Measurements from ENCODE around the gene RAB35.

DNA sequence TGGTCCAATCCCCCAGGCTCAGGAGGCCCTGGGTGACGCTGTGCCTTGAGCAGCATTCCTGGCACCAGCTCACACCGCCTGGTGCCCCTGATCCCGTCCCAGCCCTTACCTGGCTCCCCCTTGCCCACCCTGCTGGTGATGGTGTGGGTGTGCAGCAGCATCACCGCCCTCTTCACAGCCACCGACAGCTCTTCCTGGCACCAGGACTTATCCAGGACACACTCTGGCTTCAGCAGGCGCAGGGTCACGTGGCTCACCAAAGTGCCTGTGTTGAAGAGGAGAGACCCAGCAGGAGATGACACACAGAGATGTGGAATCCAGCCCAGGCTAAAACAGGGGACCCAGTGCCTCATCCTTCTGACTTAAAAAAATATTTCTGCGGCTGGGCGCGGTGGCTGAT, 41.8 kb upstream of the RAB35 start:
- TF ChIP-seq CTCF (IDR thresholded peaks at IDR 0.05): no peak
- TF ChIP-seq POLR2A (IDR thresholded peaks at IDR 0.05): no peak

All from stomach (tissue), 4 donors.